GM21515 (cell line): ENCODE results near the gene IGSF8.
"Not testable (repeated sequence)": the region's sequence is repeated elsewhere in the genome, so short reads cannot be mapped to it uniquely, and the experiment has no call there.

Experiments
- ATAC-seq: cut with Tn5 transposase; IDR thresholded peaks from one replicate; pipeline ENCODE4 v1.9.1; 2021; ENCODE audit not compliant: unreplicated experiment

The IGSF8 gene

DNA sequence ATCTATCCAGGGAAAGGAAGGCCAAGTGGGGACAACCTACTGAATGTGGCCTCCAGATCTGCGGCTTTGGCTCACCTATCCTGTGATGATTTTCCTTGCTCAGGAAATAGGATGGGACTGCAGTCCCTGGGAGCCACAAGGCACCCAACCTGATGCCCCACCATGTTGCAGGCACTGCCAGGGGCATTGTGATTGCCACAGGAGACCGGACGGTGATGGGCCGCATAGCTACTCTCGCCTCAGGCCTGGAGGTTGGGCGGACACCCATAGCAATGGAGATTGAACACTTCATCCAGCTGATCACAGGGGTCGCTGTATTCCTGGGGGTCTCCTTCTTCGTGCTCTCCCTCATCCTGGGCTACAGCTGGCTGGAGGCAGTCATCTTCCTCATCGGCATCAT lies 29.0 kb upstream of the IGSF8 start:
- ATAC-seq: no peak

DNA sequence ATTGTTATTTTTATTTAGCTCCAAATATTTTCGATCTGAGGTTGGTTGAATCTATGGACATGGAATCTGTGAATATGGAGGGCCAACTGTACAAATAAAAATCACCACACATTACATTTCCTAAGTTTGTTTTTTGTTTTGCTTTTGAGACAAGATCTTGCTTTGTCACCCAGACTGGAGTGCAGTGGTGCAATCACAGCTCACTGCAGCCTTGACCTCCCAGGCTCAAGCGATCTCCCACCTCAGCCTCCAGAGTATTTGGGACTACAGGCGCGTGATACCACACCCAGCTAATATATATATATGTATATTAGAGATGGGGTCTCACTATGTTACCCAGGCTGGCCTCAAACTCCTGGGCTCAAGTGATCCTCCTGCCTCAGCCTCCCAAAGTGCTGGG lies 27.9 kb upstream of the IGSF8 start:
- ATAC-seq: not testable (repeated sequence)

DNA sequence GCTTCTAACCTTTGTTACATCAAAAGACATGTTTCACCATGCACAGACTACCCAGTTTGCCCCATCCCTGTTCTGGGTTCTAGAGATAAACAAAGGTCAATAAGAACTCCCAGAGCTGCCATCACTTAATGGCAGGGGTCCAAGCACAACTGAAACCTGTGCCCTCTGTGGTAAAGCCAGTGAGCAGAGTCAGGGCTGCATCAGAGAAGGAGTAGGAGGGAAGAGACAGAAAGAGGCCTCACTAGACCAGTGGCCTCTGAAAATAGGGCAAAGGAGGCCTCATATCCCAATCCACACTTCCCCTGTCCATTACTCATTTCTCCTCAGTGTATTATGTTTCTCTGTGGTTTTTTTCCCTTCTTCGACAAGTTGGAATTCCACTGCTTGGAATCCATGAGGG lies 27.3 kb upstream of the IGSF8 start:
- ATAC-seq: no peak

DNA sequence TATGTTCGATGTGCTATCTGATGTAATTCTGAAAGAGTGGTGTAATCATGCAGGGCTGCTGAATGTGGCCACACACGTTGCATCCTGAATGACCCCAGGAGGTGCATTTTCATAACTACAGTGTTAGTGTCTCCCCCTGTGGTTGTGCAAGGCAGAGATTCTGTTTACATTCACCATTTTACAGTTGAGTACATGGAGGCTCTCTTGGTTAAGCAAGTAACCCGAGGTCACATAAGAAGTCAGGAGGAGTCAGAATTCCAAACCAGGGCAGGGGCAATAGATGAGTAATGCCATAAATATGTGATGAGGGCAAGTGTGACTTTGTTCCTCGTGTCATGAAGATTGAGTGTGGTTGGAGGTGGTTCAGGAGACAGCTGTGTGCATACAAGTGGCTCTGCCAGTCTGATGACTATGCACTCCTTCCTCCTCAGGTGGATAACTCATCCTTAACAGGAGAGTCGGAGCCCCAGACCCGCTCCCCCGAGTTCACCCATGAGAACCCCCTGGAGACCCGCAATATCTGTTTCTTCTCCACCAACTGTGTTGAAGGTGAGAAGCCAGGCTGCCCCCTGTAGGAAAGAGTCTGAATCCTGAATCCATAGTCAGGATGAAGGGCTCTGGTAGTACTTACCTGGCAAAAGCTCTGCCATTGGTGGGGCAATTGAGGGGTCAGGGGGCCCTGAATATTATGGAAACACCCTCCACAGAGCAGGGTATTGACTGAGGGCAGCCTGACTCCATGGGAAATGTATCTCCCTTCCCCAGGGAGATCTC lies 26.5 kb upstream of the IGSF8 start:
- ATAC-seq: no peak

DNA sequence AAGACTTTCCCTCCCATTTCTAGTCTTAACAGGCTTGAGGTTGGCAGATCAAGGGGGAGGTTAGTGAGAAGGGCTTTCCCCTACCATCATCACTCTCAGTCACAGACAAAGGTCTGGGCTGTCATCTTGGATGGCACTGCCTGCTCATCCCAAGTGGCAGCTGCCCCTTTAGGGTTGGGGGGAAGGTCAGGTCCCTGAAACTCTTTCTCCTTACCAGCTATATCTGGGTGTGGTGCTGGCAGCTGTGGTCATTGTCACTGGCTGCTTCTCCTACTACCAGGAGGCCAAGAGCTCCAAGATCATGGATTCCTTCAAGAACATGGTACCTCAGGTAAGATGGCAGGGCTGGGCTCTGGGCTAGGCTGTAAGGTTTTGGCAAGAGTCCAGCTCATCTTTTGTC lies 25.3 kb upstream of the IGSF8 start:
- no peak for ATAC-seq

DNA sequence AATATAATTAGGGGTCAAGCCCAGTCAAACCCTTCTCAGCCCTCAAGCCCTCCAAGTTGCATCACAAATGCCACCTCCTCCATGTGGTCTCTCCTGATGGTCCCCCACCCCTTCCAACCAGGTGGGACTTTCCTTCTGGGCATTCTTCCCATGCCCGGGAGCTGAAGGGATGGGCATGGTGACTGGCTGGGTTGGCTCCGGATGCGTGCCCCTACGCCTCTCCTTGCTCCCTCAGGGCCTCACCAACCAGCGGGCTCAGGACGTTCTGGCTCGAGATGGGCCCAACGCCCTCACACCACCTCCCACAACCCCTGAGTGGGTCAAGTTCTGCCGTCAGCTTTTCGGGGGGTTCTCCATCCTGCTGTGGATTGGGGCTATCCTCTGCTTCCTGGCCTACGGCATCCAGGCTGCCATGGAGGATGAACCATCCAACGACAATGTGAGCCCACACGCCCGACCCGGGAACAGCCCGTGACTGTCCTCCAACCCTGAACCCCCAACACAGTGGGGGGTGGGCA lies 24.6 kb upstream of the IGSF8 start:
- ATAC-seq: no peak

DNA sequence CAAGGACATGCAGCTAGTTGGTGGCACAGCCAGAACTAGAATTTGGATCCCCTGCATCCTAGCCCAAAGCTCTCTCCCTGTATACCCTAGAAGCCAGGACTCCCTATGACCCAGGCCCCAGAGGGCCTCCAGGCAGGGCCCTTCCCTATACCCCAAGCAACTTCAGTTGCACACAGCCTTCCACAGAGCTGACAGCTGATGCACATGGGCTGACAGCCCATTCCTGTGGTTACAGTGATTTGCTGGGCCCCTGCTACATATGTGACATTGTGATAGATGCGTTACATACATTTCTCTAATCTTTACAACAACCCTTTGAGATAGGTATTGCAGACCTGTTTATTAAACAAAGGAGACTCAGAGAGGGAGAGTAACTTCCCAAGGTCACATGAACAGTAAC lies 23.0 kb upstream of the IGSF8 start:
- no peak for ATAC-seq

DNA sequence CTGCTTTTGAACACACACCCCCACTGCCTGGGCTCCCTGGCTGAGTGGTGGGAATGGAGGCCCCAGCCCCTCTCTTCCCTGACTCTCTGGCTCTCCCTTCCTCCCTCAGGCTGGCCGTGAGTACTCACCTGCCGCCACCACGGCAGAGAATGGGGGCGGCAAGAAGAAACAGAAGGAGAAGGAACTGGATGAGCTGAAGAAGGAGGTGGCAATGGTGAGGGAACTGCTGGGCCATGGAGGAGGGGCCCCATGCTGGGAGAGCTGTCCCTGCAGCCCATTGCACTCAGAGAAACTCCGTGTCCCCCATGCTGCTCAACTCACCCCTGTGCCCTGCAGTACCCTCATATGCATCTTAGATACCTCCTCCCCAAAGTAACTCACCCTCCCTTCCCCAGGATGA lies 22.4 kb upstream of the IGSF8 start:
- ATAC-seq: no peak

DNA sequence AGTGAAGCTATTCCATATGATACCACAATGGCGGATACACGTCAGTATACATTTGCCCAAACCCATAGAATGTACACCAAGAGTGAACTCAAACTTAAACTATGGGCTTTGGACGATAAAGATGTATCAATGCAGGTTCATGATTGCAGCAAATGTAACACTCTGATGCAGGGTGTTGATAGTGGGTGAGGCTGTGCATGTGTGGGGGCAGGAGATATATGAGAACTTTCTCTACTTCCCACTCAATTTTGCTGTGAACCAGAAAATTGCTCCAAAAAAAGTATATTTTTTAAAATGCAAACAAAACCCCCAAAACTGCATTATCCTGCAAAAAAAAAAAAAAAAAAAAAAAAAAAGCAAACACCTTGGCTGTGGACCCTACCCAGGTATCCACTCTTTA lies 20.5 kb upstream of the IGSF8 start:
- ATAC-seq: no peak

DNA sequence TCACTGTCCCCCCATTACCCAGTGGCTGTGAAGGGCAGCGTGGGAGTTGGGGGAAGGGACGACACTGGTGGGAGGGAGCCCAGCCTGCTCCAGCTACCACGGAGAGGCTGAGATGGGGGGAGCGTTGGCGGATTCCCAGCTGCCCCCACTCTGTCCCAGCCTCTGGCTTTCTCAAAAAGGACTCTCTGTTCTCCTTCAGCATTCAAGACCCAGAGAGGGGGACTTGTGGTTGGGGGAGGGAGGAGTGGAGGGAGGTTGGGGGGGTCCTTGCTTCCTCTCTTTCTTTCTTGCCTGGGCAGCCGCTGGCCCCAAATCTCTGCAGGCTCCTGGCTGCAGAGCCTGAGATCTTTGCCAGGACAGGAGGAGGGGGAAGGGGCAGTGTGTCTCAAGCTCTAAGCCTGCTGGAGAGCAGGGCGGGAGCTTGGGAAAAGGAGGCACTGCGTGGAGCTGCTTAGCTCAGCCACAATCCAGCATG lies 19.3 kb upstream of the IGSF8 start:
- ATAC-seq: no peak

DNA sequence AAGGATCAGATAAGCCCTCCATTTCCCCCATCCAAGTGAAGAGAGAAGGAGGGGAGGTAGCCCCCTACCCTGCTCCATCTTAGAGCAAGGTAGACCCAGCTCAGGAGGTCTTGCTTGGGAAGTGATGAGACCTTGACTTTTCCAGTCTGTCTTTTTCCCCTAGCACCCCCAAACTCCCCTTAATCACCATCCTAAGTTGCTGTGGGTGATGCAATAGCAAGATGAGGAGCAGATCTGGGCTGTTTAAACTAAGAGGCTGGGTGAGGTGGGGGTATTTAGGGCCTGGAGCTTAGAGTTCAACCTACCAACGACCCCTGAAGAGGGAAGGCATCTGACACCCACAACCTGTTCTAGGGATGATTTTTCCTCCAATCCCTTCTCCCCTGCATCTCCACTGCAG lies 18.9 kb upstream of the IGSF8 start:
- ATAC-seq: no peak

DNA sequence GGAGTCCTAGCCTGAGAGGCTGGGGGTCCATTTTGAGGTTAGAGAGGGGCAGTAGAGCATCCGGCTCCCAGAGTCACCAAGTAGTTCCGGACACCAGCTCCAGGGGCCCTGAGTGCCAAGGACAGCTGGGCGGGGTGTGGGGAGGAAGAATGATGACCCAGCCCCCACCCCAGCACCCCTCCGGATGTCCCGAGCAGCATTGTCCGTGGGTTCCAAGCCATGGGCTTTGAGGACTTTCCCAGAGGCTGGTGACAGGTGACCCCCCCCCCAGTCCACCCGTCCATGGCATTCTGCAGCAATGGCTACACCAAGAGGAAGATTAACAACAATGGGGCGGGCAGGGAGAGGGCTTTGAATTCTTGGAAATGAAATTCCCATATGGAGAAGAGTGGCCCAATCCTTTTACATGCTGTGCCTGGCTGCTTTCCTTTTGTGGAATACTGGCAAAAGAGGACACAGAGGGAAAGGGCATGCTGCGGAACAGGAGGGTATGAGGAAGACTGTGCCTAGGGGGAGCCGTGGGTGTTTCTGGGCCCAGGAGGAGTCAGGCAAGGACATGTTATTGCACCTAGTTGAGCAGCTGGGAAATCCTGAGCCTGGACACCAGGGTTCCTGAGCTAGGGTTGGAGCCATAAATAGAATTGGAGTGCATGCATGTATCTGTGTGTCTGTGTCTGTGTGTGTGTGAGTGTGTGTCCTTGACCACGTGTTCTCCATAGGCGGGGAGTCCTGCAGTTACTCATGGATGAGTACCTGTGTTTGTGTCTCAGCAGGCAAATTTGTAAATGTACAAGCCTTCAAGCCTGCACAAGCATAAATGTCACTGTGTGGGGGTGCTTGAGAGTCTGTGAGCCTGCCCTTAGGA lies 18.1 kb upstream of the IGSF8 start:
- no peak for ATAC-seq

DNA sequence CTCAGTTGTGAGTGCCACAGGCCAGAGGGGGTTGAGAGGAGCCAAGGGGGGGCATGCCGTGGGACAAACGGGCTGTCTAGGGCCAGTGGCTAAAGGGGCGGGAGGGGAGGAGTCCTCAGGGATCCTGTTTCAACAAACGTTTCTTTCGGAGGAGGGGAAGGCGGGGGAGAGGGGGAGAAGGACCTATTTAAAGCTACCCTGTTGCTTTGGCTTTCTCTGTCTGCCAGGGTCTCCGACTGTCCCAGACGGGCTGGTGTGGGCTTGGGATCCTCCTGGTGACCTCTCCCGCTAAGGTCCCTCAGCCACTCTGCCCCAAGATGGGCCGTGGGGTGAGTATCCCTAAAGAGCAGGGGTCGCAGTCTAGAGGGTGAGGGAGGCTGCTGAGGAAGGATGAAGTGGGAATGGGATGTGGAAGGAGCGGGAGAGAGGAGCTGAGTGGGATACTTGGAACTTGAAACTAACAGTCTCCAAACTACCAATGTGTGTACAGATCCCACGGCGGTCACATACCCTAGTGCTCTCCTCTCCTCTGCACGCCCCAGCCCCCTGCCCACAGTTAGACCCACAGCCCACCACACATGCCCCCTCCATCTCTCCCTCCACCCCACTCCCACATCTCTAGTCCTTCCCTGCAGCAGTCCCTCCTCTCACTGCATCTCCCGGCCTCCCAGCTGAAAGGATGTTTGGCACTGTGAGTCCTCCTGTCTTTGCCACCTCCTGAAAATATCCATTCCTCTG lies 17.3 kb upstream of the IGSF8 start, which contains the start of gene ATP1A2:
TSS of gene ATP1A2 (plus strand) at position 215 of the 738 bp plus-strand sequence. CDS start at position 318, 103 bp downstream.
- no peak for ATAC-seq

DNA sequence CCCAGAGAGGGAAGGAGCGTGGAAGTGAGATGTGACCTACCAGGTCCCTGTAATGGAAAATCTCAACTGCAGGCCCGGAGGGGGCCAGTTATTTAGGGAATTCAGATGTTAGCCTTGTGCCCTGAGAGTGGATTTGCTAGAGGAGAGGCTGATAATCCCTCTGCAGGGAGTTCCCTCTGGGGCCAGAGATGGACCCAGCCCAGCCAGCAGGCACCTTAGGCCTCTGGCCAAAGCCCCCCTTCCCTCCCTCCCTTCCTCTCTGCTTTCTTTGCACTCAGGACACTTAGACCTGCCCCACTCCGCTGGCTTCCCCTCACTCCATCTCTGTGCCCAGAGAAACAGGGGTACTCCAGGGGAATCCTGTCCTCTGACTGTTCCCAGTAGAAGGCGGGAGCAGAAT lies 15.7 kb upstream of the IGSF8 start:
- ATAC-seq: no peak

DNA sequence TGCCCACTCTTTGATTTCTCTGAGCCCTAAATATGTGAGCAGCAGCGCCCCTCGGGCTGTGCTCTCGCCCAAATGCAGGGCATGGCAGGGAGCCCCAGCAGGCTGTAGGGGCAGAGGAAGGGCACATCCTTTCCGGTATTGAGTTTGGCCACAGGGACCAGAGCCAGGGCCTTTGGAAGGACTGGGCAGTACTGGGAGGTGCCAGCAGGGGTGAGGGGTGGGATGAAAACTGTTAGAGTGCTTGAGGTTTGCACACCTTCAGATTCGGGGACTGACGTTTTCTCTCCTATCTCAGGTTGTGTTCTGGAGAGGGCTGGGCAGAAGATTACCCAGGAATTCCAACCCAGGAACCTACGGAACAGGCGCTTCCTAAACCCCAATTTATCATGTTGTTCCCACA lies 15.0 kb upstream of the IGSF8 start:
- ATAC-seq: no peak

DNA sequence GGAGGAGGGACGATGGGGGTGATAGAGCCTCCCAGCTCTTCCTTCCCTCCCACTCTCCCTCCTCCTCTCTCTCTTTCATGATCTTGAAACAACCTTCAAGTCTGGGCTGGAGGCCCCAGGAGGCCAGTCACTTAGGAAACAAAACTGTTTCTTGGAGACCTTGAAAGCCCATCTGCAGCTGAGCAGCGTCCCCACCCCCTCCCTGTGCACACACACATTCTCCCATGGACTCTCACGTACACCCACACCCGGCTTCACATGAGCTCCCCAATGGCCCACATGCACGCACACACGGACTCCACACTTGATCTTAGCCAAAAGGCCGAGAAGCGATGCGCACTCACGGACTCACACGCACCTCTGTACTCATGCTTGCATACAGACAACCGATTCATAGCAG lies 13.9 kb upstream of the IGSF8 start:
- no peak for ATAC-seq

DNA sequence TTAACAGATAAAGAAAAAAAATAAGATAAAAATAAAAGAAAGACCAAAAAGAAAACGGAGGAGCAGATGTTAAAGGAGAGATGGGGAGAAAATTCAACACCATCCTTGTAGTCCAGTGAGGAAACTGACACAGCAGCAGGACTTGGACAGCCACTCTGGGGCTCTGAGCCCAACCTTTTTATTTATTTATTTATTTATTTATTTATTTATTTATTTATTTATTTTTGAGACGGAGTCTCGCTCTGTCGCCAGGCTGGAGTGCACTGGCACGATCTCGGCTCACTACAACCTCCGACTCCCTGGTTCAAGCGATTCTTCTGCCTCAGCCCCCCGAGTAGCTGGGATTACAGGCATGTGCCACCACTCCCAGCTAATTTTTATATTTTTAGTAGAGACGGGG lies 13.0 kb upstream of the IGSF8 start:
- ATAC-seq: not testable (repeated sequence)

DNA sequence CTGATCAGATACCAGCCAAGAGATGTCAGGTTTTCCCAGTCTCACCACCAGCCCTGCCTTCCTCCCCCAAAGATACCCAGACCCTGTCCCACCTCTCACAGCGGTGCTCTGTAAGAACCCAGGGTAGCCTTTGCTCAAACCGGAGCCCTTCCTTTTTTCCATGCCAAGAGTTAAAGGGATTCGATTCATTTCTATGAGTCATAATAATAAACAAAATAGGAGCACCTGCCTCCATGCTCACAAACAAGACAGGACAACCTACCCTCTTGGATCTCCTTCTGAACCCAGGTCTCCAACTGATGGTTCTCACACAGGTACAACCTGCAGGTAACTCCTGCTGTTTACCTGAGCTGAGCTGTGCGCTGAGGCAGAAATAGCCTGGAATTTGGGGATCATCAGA lies 11.3 kb upstream of the IGSF8 start:
- ATAC-seq: no peak

DNA sequence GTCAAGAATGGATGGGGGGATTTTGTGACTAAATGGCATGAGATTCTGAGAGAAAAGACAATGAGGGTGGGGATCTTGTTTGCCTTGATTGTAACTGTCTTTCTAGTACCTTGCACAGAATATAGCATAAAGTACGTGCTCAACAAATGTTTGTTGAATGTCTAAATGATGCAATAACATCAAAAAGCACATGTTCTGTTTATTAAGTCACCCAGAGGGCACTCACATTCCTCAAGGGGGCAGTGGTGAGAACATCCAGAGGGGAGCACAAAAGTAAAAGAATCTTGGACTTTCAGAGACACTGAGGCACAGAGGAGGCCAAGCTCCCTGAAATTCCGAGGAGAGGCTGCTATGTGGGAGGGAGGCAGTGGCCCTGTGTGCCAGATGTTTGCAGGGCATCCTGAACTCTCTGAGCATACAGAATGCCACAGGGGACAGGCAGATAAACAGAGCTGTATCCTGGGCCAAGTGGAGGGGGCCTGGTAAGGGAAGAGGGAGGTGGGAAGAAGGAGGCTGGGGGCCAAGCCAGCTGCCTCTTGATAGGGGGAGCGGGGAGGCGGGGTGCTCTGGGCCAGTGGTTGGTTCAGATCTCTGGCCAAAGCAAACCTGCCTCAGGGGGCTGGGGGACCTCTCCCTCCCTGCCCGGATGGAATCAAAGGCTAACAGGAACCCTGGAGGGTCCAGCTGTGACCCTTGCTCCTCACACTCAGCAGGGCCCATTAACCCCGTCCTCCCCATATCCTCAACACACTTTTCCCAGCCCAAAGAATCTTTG lies 10.7 kb upstream of the IGSF8 start:
- ATAC-seq: no peak

DNA sequence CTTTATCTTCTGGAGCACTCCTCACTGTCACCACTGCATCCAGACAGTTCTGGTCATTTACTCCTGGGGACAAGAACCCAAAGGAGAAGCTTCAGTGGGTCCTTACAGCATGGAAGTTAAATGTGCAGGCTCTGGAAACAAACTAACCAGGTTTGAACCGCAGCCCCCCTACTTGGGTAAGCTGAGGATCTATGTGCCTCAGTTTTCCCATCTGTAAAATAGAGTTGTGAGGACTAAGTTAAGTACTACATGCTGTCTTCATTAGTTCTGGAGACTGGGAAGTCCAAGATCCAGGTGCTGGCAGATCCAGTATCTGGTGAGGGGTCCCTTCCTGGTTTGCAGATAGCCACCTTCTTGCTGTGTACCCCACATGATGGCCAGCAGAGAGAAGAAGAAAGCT lies 9.1 kb upstream of the IGSF8 start:
- no peak for ATAC-seq
